NCI-H345 treated with DMSO at 0.1 percent for 48 hours (cell line): ENCODE measurements around the gene C4orf54.

Experiments used
- DNase-seq: peaks from one replicate; lab custom pipeline; 2025; ENCODE audit not compliant: unreplicated experiment; lab: John Stamatoyannopoulos, UW

The C4orf54 gene

DNA sequence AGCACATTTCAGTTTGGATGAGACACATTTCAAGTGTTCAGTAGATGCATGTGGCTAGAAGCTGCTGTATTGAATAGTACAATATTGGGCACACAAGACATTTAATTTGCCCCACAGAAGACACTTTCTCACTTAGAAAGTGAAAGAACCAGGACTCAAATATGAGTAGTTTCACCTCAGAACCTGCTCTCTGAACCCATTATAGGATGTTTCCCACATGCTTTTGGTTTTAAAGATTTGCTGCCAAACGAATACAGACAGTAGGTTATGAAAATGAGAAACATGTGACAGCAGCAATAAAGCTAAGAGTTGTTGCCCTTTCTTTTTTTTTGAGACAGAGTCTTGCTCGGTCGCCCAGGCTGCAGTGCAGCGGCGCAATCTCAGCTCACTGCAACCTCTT is 32.3 kb downstream of the C4orf54 start:
- no peak for DNase-seq

DNA sequence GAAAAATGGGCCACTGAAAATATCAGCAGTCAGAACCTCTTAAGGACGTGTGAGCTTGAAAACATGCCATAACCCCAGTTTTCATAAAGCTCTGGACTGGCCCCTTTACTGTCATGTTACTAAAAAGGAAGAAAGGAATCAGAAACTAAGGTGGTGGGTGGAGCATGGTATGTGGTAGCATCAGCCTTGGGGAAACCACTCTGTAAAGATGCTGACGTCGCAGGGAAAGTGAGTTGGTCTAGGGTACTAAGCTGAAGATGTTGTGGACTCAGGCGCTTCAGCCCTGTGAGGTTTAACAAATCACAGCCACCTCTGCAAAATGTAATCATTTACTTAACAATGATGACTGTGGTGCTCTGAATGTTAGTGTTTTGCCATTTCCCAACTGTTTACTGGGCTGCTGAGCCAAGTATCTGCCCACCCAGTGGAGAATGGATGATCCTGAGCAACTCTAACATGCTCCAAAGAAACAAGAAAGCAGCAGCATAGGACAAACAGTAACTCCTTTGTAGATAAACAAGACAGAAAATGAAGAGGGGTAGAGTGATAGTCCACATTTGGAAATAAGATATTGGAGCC is 33.4 kb downstream of the C4orf54 start:
- no peak for DNase-seq

DNA sequence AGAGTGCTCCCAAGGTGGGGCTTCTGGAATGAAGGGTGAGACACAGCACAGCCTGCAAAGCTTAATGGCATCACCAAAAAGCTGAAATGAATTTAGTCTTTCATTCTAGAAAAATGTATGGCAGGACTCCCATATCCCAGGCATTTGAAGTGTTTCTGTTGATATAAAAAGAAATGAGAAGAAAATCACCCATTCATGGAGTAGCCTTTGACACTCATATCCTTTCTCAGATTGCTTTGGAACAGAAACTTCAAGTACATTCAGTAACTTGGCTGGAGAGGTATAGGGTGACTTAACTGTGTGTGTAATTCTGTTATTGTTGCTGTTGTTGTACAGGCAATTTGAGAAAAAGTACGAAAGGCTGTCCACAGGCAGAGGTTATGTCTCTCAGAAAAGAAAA is 35.3 kb downstream of the C4orf54 start:
- DNase-seq = no peak

DNA sequence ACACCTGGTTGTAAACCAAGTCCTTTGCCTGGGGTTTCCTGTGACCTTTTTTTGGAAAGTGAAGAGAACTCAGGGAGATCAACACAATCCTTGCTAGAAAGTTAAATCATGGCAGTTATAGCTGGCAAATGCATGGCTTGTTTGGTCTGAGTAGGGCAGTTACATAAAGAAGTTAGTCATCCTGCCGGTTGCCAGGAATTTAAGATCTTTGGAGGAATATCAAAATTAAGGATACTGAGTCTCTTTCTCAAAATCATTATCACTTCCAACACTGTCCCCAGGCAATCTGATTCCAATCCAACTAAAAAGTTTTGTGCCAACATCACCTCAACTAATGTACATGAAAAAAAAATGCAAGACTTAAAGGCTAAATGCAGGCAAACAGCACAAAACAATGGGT is 40.3 kb downstream of the C4orf54 start:
- no peak for DNase-seq

DNA sequence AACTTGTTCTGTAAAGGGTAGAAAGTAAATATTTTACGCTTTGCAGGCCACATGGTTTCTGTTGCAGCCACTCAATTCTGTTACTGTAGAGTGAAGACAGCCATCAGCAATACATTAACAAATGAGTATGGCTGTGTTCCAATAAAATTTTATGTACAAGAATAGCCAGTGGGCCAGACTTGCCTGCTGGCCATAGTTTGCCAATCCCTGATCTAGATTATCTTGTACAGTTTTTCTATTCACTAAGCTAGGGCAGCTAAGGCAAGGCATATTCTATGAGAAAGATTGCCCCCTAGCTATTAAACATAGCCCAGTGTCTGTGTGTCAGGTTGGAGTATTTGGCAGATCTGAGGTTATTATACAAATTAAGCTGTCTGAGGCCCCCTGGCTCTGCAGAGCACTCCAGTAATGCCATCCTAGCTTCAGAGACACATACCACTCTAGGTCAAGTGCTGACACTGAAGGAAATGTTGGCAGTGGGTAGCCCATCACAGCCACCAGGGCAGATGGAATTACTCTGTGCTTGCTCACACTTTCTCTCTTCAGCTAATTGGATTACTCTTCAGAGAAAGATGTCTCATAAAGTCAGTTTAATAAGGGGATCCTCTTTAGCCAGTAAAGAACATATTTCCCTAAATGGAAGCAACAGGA is 42.3 kb downstream of the C4orf54 start:
- DNase-seq = no peak

DNA sequence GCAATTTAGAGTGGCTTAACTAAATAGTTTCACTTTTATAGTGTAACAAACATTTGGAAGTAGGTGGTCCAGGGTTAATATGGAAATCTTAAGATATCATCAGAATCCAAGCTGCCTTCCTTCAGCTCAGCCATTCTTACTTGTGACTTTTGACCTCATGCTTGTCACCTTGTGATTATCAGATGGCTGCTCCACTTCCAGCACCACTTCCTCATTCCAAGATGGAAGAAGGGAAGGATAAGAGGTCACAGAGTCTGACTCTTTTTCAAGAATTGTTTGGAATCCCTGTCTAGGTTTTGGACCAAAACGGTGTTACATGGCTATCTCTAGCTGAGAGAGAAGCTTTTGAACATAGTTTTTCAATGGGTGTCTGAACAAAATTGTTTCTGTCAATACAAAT is 43.1 kb downstream of the C4orf54 start:
- no peak for DNase-seq

DNA sequence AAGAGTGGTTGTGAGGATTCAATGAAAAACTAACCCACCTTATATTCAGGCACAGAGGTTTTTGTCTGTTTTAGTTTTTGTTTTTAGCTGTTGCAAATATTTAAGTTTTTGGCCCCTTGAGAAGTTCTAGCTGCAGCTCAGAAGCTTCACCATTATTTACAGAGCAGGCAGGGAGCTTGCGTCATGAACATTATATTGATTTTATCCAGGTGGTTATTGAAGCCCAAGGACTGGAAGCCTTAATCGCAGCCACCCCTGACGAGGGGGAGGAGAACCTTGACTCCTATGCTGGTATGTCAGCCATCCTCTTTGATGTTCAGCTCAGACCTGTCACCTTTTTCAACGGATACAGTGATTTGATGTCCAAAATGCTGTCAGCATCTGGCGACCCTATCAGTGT is 44.9 kb downstream of the C4orf54 start:
- DNase-seq = no peak

DNA sequence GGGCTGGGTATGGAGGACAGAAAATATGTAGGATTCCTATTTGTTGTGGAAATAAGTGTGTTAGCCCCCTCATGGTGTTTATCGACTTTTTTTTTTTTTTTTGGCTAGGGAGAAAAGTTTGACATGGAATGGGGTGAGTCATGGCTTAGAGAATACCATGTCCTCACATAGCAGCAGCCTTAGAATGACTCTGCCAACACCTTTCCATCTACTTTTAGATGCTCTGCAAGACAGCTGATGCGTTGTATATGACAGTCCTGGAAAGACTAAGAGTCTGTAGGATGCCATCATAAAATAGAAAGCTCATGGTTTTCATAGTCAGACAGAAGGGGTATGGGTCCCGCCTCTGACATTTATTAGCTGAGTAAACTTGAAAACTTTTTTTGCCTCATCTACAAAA is 45.3 kb downstream of the C4orf54 start:
- no peak for DNase-seq

DNA sequence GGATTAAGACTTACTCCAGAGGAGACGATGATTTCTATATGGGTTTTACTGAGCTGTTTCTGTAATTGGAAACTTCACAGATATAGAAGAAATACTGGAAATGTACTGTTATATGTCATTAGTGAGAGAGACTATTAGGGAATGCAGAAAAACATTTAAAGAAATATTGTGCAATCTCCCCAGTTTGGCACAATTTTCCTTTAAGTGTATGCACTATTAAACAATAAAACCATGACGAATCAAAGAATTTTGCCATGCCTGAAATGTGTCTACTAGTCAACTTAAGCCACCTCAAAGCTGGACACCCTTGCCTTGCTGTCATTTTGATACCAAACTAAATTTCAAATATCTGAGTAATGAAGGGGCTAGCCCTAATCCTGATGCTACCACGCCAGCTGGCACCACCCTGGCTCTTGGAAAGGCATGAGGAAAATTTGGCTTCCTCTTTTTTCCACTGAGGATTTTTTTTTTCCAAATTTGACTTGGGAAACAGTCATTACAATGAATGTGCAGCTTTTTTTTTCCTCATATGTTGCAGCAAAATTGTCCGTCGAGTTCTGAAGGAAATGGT is 46.9 kb downstream of the C4orf54 start:
- no peak for DNase-seq

DNA sequence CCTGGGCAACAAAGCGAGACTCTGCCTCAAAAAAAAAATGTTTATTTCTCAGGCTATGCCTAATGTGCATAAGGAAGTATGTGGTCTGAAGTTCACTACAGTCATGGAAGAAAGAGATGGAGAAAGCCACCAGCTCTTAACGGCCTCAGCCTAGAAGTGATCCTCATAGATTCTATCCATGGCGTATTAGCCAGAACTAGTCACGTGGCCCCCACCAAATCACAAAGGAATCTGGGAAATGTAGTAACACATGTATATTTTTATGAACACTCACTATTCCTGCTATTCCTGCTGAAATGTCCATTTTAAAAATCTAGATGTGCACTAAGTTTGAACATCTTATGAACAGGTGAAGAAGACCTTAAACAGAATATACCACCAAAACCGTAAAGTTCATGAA is 49.2 kb downstream of the C4orf54 start:
- DNase-seq = no peak
